CD4-positive, alpha-beta T cell (primary cell): ENCODE results near the gene ZFYVE21. TPM values are rescaled to one million over a fixed set of nuclear protein-coding genes. Genes with fewer than 3 reads are reported as not detected.

Experiments used
- ATAC-seq: fragments of 200-7000 bp; cut with Tn5 transposase; one replicate; pipeline ENCODE4 v1.10.0; 2022; ENCODE audit warnings: mild to moderate bottlenecking; ENCODE audit not compliant: poor library complexity
- CTCF ChIA-PET: fragments of 350-600 bp; sonication (Branson Sonifier 250); formaldehyde crosslinking; loops from one replicate; lab custom pipeline; 2021; ENCODE audit warnings: antibody characterized with exemption, inconsistent platforms; lab: Charles Lee
- POLR2A ChIA-PET: fragments of 350-600 bp; sonication (Branson Sonifier 250); formaldehyde crosslinking; loops from one replicate; lab custom pipeline; 2021; ENCODE audit warnings: antibody characterized with exemption, inconsistent platforms; lab: Charles Lee
- DNase-seq, 14 experiments: peaks; one replicate each; pipeline ENCODE4 v3.0.0-alpha.2; 2013 to 2020; ENCODE audit warnings: mixed read lengths in 2 of 14
- H3K27ac ChIP-seq, 2 donors: one replicate each; pipeline versions ENCODE4 v1.5.1 to v1.7.0; 2013; ENCODE audit warnings: low read length in 2 of 2, low read depth in 1 of 2, mild to moderate bottlenecking in 1 of 2
- H3K27me3 ChIP-seq, 2 experiments: 1 replicate in 1 of 2; 2 replicates in 1 of 2; pipeline versions ENCODE4 v1.6.1 to v1.7.0; 2013; ENCODE audit warnings: low read length in 2 of 2, control low read depth in 1 of 2, mild to moderate bottlenecking in 1 of 2, moderate library complexity in 1 of 2; ENCODE audit not compliant: insufficient read depth in 2 of 2, control insufficient read depth in 1 of 2
- H3K36me3 ChIP-seq: one replicate; pipeline ENCODE4 v1.6.1; 2013; ENCODE audit warnings: low read length, control low read depth; ENCODE audit not compliant: insufficient read depth
- H3K4me1 ChIP-seq: one replicate; pipeline ENCODE4 v1.6.1; 2013; ENCODE audit warnings: low read length, control low read depth; ENCODE audit not compliant: insufficient read depth
- H3K4me3 ChIP-seq: one replicate; pipeline ENCODE4 v1.5.1; 2013; ENCODE audit warnings: mild to moderate bottlenecking, low read length, moderate library complexity
- H3K9me3 ChIP-seq, 2 experiments: 1 replicate in 1 of 2; 2 replicates in 1 of 2; pipeline versions ENCODE4 v1.6.1 to v1.7.0; 2013; ENCODE audit warnings: low read length in 2 of 2, mild to moderate bottlenecking in 2 of 2, control low read depth in 1 of 2, moderate library complexity in 1 of 2; ENCODE audit not compliant: control insufficient read depth in 1 of 2, insufficient read depth in 1 of 2
- H3K27ac Mint-ChIP-seq: one replicate; pipeline ENCODE4 v1.8.0; 2020; ENCODE audit warnings: mixed read lengths
- H3K27me3 Mint-ChIP-seq: one replicate; pipeline ENCODE4 v1.8.0; 2021; ENCODE audit warnings: mixed read lengths
- H3K36me3 Mint-ChIP-seq: one replicate; pipeline ENCODE4 v1.8.0; 2021; ENCODE audit warnings: low read depth, mixed read lengths
- H3K4me1 Mint-ChIP-seq: one replicate; pipeline ENCODE4 v1.8.0; 2021; ENCODE audit warnings: low read depth, mixed read lengths
- H3K4me3 Mint-ChIP-seq: one replicate; pipeline ENCODE4 v1.8.0; 2020; ENCODE audit warnings: mild to moderate bottlenecking, mixed read lengths
- H3K9me3 Mint-ChIP-seq: one replicate; pipeline ENCODE4 v1.8.0; 2020; ENCODE audit warnings: mixed read lengths
- intact Hi-C, 2 experiments: fragments of 100-400 bp; cut with DNase I in 1 of 2; cut with micrococcal nuclease in 1 of 2; formaldehyde crosslinking; loops; one replicate each; pipeline versions ENCODE4 v1.15.1 to v1.9.0; 2023 to 2025; cut with DNase I, micrococcal nuclease
- total RNA-seq, 174 experiments: library from RNA in 2 of 174; stranded (reverse) in 2 of 174; gene quantifications; one replicate each; pipeline ENCODE4 v1.2.3 and lab custom pipeline; 2021 to 2026
- TF ChIP-seq, protein P1 (sequence below): fragments of 200-600 bp; IDR thresholded peaks from one replicate; pipeline ENCODE4 v1.8.0; 2022; ENCODE audit warnings: antibody characterized with exemption, mild to moderate bottlenecking

The ZFYVE21 gene
- total RNA-seq, 2 experiments from 2014 or later: 2.6 to 3.0 TPM

DNA sequence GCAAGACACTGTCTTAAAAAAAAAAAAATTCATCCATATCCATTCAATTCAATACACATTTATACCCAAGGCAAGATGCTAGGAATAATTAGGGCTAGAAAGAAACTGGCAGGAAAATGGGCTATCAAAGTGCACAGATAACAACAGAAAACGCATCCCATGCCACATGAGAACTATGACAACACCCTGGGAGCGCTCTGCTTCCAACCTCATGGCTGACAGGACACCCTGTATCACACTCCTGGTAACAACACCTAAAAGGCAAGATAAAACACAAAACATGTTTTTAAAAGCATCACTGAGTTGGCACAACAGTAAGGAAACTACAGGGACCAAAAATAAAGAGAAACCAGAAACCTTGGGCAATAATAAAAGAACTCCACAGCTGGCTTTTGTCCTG lies 54.9 kb downstream of the ZFYVE21 start:
- H3K27ac ChIP-seq: no peak overlapping the region
- peaks cover 0 to 5% of the 10 kb centered on the region in 2 experiments for H3K9me3 ChIP-seq
- POLR2A ChIA-PET: interaction anchor here (0.6 kb wide), 1 partner anchor 38 kb away, joined by 3 read pairs; no protein-coding TSS in a partner anchor
- H3K4me1 ChIP-seq: no peaks in the 10 kb centered on the region
- TF ChIP-seq, protein P1, sequence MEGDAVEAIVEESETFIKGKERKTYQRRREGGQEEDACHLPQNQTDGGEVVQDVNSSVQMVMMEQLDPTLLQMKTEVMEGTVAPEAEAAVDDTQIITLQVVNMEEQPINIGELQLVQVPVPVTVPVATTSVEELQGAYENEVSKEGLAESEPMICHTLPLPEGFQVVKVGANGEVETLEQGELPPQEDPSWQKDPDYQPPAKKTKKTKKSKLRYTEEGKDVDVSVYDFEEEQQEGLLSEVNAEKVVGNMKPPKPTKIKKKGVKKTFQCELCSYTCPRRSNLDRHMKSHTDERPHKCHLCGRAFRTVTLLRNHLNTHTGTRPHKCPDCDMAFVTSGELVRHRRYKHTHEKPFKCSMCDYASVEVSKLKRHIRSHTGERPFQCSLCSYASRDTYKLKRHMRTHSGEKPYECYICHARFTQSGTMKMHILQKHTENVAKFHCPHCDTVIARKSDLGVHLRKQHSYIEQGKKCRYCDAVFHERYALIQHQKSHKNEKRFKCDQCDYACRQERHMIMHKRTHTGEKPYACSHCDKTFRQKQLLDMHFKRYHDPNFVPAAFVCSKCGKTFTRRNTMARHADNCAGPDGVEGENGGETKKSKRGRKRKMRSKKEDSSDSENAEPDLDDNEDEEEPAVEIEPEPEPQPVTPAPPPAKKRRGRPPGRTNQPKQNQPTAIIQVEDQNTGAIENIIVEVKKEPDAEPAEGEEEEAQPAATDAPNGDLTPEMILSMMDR: no peak
- peaks cover 12% of the 10 kb centered on the region for H3K36me3 ChIP-seq
- ATAC-seq (no peak), DNase-seq (no peak)
- no peaks in the 10 kb centered on the region for H3K27me3 Mint-ChIP-seq
- intact Hi-C loops: loop anchor here in 1 of 2 experiments (10.0 kb wide), 1 partner anchor 196 kb away; no protein-coding TSS in a partner anchor
- CTCF ChIA-PET: no interaction called here
- no peak overlapping the region for H3K4me3 Mint-ChIP-seq
- no peaks in the 10 kb centered on the region for H3K4me1 Mint-ChIP-seq
- H3K9me3 Mint-ChIP-seq: no peaks in the 10 kb centered on the region
- peaks cover 44% of the 10 kb centered on the region for H3K36me3 Mint-ChIP-seq
- H3K27ac Mint-ChIP-seq: no peak overlapping the region
- H3K4me3 ChIP-seq: no peak overlapping the region
- no peaks in the 10 kb centered on the region for H3K27me3 ChIP-seq

DNA sequence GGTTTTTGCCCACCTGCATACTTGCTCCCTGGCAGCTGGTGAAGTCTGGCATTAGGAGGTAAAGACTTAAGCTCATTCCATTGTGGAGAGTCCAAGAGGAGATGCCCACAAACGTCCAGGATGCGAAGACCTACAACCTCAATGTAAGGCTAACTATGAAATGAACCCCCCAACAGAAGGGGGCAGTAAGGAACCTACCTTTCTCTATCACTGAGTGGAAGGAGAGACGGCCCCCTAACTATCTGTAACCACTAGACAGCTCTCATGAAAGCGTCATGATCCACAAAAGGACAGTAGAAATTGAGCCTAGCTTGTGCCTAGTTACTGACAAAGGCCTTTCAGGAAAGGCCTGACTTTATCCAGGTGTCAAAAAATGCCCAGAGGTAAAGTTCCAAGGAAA lies 55.3 kb downstream of the ZFYVE21 start:
- Mint-ChIP-seq H3K27me3 (no peaks in the 10 kb centered on the region), H3K27ac (no peak overlapping the region), H3K4me1 (no peaks in the 10 kb centered on the region), H3K9me3 (no peaks in the 10 kb centered on the region), H3K4me3 (no peak overlapping the region), H3K36me3 (peaks cover 46% of the 10 kb centered on the region)
- CTCF ChIA-PET: no interaction called here
- Histone ChIP-seq H3K36me3 (peaks cover 14% of the 10 kb centered on the region), H3K4me1 (no peaks in the 10 kb centered on the region), H3K27ac (no peak overlapping the region), H3K4me3 (no peak overlapping the region), H3K9me3 (peaks cover 0 to 5% of the 10 kb centered on the region in 2 experiments), H3K27me3 (no peaks in the 10 kb centered on the region)
- TF ChIP-seq, protein P1: no peak
- intact Hi-C loops: loop anchor here in 1 of 2 experiments (10.0 kb wide), 1 partner anchor 196 kb away; no protein-coding TSS in a partner anchor
- POLR2A ChIA-PET: interaction anchor here (0.6 kb wide), 1 partner anchor 37 kb away, joined by 3 read pairs; no protein-coding TSS in a partner anchor
- ATAC-seq (no peak), DNase-seq (no peak)

DNA sequence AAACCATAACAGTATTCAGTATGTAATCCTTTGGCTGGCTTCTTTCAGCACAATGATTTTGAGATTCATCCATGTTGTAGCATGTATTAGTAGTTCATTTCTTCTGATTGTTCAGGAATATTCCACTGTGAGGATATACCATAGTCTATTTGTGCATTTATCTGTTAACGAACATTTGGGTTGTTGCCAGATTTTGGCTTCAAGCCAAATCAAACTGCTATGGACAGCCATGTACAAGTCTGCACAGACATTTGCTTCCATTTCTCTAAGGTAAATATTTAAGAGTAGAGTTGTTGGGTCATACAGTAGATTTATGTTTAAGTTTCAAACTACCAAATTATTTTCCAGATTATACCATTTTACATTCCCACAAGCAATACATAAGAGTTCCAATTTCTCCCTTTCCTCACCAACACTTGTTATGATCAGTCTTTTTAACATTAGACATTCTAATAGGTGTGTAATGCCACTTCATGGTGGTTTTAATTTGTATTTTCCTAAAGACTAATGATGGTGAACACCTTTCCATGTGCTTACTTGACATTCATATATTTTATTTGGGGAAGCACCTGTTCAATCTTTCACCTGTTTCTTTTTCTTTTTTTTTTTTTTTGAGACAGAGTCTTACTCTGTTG lies 56.6 kb downstream of the ZFYVE21 start:
- Histone ChIP-seq H3K9me3 (peaks cover 0 to 5% of the 10 kb centered on the region in 2 experiments), H3K4me3 (no peak overlapping the region), H3K4me1 (no peaks in the 10 kb centered on the region), H3K27me3 (no peaks in the 10 kb centered on the region), H3K27ac (no peak overlapping the region), H3K36me3 (peaks cover 14% of the 10 kb centered on the region)
- no peaks in the 10 kb centered on the region for H3K4me1 Mint-ChIP-seq
- ChIA-PET CTCF (no interaction called here), POLR2A (no interaction called here)
- TF ChIP-seq, protein P1: no peak
- H3K9me3 Mint-ChIP-seq: no peaks in the 10 kb centered on the region
- H3K27ac Mint-ChIP-seq: no peak overlapping the region
- H3K36me3 Mint-ChIP-seq: peaks cover 52% of the 10 kb centered on the region
- H3K27me3 Mint-ChIP-seq: no peaks in the 10 kb centered on the region
- intact Hi-C loops: loop anchor here in 1 of 2 experiments (10.0 kb wide), 1 partner anchor 197 kb away; no protein-coding TSS in a partner anchor
- H3K4me3 Mint-ChIP-seq: no peak overlapping the region
- no peak for ATAC-seq
- no peak for DNase-seq
